ENCODE results near the gene PGD. TPM values are rescaled to one million over a fixed set of nuclear protein-coding genes. Genes with fewer than 3 reads are reported as not detected.
"Not testable (repeated sequence)": the region's sequence is repeated elsewhere in the genome, so short reads cannot be mapped to it uniquely, and the experiment has no call there.

PGD gene
- total RNA-seq, 2 experiments from 2014 or later, result 88.3 to 91.8 TPM

DNA sequence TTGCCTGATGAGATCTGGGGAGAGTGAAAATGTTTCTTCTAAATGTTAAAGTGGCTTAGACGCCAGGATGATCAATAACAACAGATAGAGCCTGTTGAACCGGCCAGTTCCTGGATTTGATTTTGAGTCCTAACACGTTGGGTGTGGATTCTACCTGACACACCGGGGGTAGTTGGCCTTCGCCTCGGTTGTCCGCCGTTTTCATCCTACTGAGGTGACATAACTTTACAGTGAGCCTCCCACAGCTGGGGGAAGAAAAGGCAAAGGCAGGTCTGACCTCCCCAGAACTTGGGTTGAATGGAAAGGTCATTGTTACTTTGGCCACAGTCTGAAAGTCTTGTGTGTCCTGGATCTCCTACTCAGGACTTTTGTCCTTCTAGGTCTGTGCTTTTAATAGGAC lies 1.1 kb downstream of the PGD start:
- peak overlapping the region; percentile 56 for H3K27ac Mint-ChIP-seq

DNA sequence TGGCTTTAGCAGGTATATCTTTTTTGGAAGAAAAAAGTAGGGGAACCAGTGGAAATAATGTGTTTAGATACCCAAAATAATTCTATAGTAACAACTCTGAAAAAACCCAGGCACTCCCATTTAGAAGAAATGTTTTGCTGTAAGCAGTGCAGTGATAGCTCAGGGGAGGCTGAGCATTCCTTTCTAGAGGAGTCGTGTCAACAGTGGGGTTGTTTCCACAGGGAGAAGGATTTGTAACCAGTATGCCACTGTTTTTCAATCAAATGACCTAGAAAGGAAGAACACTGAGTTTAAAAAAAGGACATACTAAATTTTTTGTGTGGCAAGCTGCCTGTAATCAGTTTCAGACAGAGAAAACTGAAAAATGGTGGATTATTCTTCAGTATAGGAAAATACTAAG lies 2.4 kb downstream of the PGD start:
- no peaks in the 10 kb centered on the region for H3K9me3 Mint-ChIP-seq (ENCODE audit: insufficient read depth)
- H3K4me1 Mint-ChIP-seq (ENCODE audit: low read depth), result peaks cover 33% of the 10 kb centered on the region
- no peak for DNase-seq
- H3K27ac Mint-ChIP-seq, result no peak overlapping the region
- H3K4me3 Mint-ChIP-seq, result no peak overlapping the region
- peaks cover 32% of the 10 kb centered on the region for H3K36me3 Mint-ChIP-seq (ENCODE audit: low read depth)
- no peak for ATAC-seq
- ChIA-PET CTCF (interaction anchor here (1.2 to 3.5 kb wide), 5 partner anchors 23 to 451 kb away, joined by 3 to 9 read pairs (median 3); no protein-coding TSS in a partner anchor), POLR2A (no interaction called here)
- H3K27me3 Mint-ChIP-seq (ENCODE audit: low read depth), result no peaks in the 10 kb centered on the region

More for the DNA sequence above, 1.1 kb downstream of the PGD start:
- ATAC-seq, result no peak
- Mint-ChIP-seq H3K9me3 (ENCODE audit: insufficient read depth) (no peaks in the 10 kb centered on the region), H3K27me3 (ENCODE audit: low read depth) (no peaks in the 10 kb centered on the region), H3K4me3 (peak overlapping the region; percentile 81), H3K36me3 (ENCODE audit: low read depth) (peaks cover 32% of the 10 kb centered on the region), H3K4me1 (ENCODE audit: low read depth) (peaks cover 33% of the 10 kb centered on the region)
- POLR2A ChIA-PET, result interaction anchor here (0.6 kb wide), 1 partner anchor 681 kb away, joined by 4 read pairs; no protein-coding TSS in a partner anchor
- CTCF ChIA-PET, result interaction anchor here (1.3 to 3.5 kb wide), 5 partner anchors 24 to 450 kb away, joined by 3 to 14 read pairs (median 9); partner anchors contain the start of genes CENPS and KIF1B
- DNase-seq, result peak; percentile 25

DNA sequence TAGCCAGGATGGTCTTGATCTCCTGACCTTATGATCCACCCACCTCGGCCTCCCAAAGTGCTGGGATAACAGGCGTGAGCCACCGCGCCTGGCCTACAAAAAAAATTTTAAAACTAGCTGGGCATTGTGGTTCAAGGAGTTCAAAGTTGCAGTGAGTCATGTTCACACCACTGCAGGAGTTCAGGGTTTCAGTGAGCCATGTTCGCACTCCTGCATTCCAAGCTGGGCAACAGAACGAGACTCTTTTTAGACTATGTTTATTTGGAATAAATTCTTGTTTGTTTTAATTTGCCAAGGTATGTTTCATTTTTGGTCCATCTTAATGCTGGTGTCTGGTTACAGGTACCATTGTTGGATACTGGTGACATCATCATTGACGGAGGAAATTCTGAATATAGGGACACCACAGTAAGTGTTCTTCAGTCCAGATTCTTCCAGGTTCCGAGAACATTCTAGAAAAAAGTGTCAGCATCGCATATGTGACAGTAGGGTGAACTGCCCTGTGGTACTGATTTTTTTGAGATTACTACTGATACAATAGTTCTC lies 3.9 kb downstream of the PGD start:
- ChIA-PET POLR2A (no interaction called here), CTCF (no interaction called here)
- DNase-seq (no peak), ATAC-seq (no peak)
- Mint-ChIP-seq H3K27me3 (ENCODE audit: low read depth) (no peaks in the 10 kb centered on the region), H3K4me3 (no peak overlapping the region), H3K9me3 (ENCODE audit: insufficient read depth) (no peaks in the 10 kb centered on the region), H3K27ac (no peak overlapping the region), H3K4me1 (ENCODE audit: low read depth) (peaks cover 30% of the 10 kb centered on the region), H3K36me3 (ENCODE audit: low read depth) (peaks cover 44% of the 10 kb centered on the region)

DNA sequence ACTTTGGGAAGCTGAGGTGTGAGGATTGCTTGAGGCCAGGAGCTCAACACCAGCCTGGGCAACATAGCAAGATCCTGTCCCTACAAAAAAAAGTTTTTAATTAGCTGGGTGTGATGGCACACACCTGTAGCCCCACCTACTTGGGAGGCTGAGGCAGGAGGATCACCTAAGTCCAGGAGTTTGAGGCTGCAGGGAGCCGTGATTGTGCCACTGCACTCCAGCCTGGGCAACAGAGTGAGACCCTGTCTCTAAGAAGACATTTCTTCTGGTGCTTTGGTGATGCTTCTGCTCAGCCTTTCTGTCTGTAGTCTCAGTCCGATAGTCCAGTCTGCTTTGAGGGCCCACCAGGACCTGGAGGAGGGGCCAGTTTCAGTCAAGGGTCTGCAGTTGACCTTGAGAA lies 8.3 kb downstream of the PGD start:
- no peak overlapping the region for H3K4me3 Mint-ChIP-seq
- DNase-seq (no peak), ATAC-seq (no peak)
- H3K36me3 Mint-ChIP-seq (ENCODE audit: low read depth), result peaks cover 56% of the 10 kb centered on the region
- no peak overlapping the region for H3K27ac Mint-ChIP-seq
- ChIA-PET POLR2A (no interaction called here), CTCF (no interaction called here)
- no peaks in the 10 kb centered on the region for H3K9me3 Mint-ChIP-seq (ENCODE audit: insufficient read depth)
- H3K4me1 Mint-ChIP-seq (ENCODE audit: low read depth), result peaks cover 3% of the 10 kb centered on the region
- no peaks in the 10 kb centered on the region for H3K27me3 Mint-ChIP-seq (ENCODE audit: low read depth)

DNA sequence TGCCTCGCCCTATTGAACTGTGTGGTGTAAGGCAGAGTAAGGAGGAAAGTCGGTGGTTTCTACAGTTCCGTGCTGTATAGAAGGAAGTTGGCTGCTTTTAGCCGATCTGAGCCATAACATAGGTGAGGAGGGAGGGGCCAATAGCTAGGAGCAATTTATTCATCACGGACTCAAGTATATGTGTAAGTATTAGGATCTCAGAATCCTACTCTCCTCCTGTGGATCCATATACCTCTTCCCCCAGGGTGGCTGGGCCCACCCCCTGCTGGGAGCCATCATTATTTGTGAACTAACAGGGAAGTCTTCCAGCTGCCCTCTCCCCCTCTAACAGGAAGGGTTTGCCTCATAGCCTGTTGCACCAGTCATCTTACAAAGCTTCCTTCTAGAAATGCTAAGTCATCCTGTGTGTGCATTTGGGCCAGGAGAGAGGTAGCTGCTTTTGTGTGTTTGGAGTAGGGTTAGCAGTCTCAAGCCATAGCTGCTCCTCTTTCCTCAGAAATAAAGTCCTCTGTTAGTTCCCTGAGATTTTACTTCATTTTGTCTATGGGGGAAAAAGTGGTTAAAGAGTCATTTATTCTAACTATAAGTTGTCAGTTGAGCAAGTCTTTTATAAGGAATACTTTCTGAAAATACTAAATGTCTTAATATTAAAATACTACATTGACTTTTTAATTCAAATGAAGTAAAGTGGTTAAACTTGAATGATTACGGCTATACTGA lies 16.5 kb downstream of the PGD start:
- ChIA-PET CTCF (interaction anchor here (0.5 to 2.8 kb wide), 5 partner anchors 14 to 464 kb away, joined by 3 to 17 read pairs (median 7); partner anchors contain the start of genes CENPS and KIF1B), POLR2A (interaction anchor here (0.7 kb wide), 1 partner anchor 15 kb away, joined by 3 read pairs; the partner anchor contains the start of gene CENPS)
- peaks cover 14% of the 10 kb centered on the region for H3K4me1 Mint-ChIP-seq (ENCODE audit: low read depth)
- peaks cover 74% of the 10 kb centered on the region for H3K36me3 Mint-ChIP-seq (ENCODE audit: low read depth)
- peak overlapping the region; percentile 89 for H3K27ac Mint-ChIP-seq
- DNase-seq (no peak), ATAC-seq (peak; percentile 80)
- H3K4me3 Mint-ChIP-seq, result peak overlapping the region; percentile 44
- no peaks in the 10 kb centered on the region for H3K27me3 Mint-ChIP-seq (ENCODE audit: low read depth)
- H3K9me3 Mint-ChIP-seq (ENCODE audit: insufficient read depth), result no peaks in the 10 kb centered on the region

DNA sequence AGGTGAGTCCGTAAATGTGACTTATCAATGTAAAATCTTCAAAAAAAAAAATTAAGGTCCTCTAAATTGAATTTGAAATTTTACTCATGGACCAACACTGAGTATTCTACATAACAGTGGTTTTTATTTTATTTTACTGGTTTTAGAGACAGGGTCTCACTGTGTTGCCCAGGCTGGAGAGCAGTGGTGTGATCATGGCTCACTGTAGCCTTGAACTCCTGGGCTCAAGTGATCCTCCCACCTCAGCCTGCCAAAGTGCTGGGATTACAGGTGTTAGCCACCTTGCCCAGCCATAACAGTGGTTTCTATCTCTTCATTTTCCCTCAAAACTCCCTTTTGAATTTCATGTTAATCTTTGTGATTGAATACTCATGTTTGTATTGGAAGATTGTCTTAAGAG lies 17.1 kb downstream of the PGD start:
- Mint-ChIP-seq H3K36me3 (ENCODE audit: low read depth) (peaks cover 74% of the 10 kb centered on the region), H3K4me1 (ENCODE audit: low read depth) (peaks cover 14% of the 10 kb centered on the region), H3K27ac (peak overlapping the region; percentile 22)
- POLR2A ChIA-PET; H3K27me3 Mint-ChIP-seq (ENCODE audit: low read depth); DNase-seq; H3K9me3 Mint-ChIP-seq (ENCODE audit: insufficient read depth); ATAC-seq; H3K4me3 Mint-ChIP-seq: not testable (repeated sequence)
- CTCF ChIA-PET, result interaction anchor here (0.8 to 2.8 kb wide), 5 partner anchors 13 to 206 kb away, joined by 3 to 17 read pairs (median 7); partner anchors contain the start of genes CENPS and KIF1B

DNA sequence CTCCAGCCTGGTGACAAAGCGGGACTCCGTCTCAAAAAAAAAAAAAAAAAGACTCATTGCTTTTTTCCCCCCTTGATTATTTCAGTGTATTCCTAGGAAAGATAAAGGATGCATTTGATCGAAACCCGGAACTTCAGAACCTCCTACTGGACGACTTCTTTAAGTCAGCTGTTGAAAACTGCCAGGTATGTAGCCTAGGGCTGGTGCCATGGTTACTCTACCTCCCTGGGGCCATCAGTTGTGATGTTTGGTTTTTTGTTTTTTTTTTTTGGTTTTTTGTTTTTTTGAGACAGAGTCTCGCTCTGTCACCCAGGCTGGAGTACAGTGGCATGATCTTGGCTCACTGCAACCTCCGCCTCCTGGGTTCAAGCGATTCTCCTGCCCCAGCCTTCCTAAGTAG lies 19.9 kb downstream of the PGD start:
- H3K9me3 Mint-ChIP-seq (ENCODE audit: insufficient read depth); ATAC-seq; H3K27ac Mint-ChIP-seq; H3K4me3 Mint-ChIP-seq; H3K27me3 Mint-ChIP-seq (ENCODE audit: low read depth); DNase-seq; POLR2A ChIA-PET: not testable (repeated sequence)
- peaks cover 50% of the 10 kb centered on the region for H3K36me3 Mint-ChIP-seq (ENCODE audit: low read depth)
- CTCF ChIA-PET, result interaction anchor here (1.1 kb wide), 1 partner anchor 10 kb away, joined by 3 read pairs; no protein-coding TSS in a partner anchor
- peaks cover 14% of the 10 kb centered on the region for H3K4me1 Mint-ChIP-seq (ENCODE audit: low read depth)

DNA sequence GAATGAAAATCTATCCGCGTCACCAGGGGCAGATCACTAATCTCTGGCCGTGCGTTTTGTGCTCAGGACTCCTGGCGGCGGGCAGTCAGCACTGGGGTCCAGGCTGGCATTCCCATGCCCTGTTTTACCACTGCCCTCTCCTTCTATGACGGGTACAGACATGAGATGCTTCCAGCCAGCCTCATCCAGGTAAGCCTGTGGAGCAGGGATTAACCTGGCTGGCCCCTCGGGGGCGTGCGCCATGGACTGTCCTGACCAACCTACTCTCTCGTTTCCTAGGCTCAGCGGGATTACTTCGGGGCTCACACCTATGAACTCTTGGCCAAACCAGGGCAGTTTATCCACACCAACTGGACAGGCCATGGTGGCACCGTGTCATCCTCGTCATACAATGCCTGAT lies 20.5 kb downstream of the PGD start:
- POLR2A ChIA-PET, result no interaction called here

DNA sequence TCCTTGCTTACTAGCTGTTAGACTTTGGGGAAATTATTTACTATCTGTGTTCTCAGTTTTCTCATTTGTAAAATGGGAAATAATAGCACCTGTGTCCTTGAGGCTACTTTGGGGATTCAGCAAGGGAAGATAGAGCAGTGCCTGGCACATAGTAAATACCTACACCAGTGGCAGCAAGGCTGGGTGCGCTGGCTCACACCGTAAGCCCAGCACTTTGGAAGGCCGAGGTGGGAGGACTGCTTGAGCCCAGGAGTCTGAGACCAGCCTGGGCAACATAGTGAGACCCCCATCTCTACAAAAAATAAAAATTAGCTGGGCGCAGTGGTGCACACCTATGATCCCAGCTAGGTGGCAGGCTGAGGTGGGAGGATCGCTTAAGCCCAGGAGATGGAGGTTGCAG lies 22.8 kb downstream of the PGD start:
- Mint-ChIP-seq H3K9me3 (ENCODE audit: insufficient read depth) (no peaks in the 10 kb centered on the region), H3K27ac (no peak overlapping the region), H3K27me3 (ENCODE audit: low read depth) (no peaks in the 10 kb centered on the region), H3K4me3 (no peak overlapping the region), H3K36me3 (ENCODE audit: low read depth) (peaks cover 33% of the 10 kb centered on the region), H3K4me1 (ENCODE audit: low read depth) (no peaks in the 10 kb centered on the region)
- CTCF ChIA-PET, result no interaction called here
- DNase-seq (no peak), ATAC-seq (no peak)
- POLR2A ChIA-PET, result no interaction called here

More for the DNA sequence above, 20.5 kb downstream of the PGD start:
- no peak for DNase-seq
- ATAC-seq, result no peak
- no peaks in the 10 kb centered on the region for H3K27me3 Mint-ChIP-seq (ENCODE audit: low read depth)
- H3K4me1 Mint-ChIP-seq (ENCODE audit: low read depth), result peaks cover 13% of the 10 kb centered on the region
- H3K4me3 Mint-ChIP-seq, result no peak overlapping the region
- CTCF ChIA-PET, result no interaction called here
- peaks cover 48% of the 10 kb centered on the region for H3K36me3 Mint-ChIP-seq (ENCODE audit: low read depth)
- no peak overlapping the region for H3K27ac Mint-ChIP-seq
- no peaks in the 10 kb centered on the region for H3K9me3 Mint-ChIP-seq (ENCODE audit: insufficient read depth)

DNA sequence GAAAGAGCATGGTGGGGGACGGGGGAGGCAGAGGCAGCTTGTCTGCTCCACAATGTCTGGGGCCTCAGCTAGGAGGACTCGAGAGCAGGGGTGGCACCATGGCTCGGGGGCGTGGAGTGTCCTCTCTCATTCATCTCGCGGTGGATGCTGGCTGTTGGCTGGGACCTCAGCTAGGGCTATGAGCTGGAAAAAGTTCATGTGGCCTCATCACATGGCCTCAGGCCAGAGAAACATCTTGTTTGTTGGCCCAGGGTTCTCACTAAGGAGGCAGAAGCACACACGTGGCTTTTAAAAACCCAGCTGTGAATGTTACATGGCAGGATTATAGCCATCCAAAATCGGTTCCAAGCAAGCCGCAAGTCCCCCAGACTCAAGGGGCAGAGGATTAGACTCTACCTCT lies 25.2 kb downstream of the PGD start:
- peaks cover 15% of the 10 kb centered on the region for H3K36me3 Mint-ChIP-seq (ENCODE audit: low read depth)
- H3K4me1 Mint-ChIP-seq (ENCODE audit: low read depth), result peaks cover 4% of the 10 kb centered on the region
- POLR2A ChIA-PET, result no interaction called here
- CTCF ChIA-PET, result interaction anchor here (1.1 to 1.5 kb wide), 3 partner anchors 23 to 71 kb away, joined by 3 to 6 read pairs (median 3); no protein-coding TSS in a partner anchor
- H3K27ac Mint-ChIP-seq, result no peak overlapping the region
- H3K4me3 Mint-ChIP-seq, result no peak overlapping the region
- H3K27me3 Mint-ChIP-seq (ENCODE audit: low read depth), result no peaks in the 10 kb centered on the region
- ATAC-seq (no peak), DNase-seq (no peak)
- H3K9me3 Mint-ChIP-seq (ENCODE audit: insufficient read depth), result no peaks in the 10 kb centered on the region

DNA sequence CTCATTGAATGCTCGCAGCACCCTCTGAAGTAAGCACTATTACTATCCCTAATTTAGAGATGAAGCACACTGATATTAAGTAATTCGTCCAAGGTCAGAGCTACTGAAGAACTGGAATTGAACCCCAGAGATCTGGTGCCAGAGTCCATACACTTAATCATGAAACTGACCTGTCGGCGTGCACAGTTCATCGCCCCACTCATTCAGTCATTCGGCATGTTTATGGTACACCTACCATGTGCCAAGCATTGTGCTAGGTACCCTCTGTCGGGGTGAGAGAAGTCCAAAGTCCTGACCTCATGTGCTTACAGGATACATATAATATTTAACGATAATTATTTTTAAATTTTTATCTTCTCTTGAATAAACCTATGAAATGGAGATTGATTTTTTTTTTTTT lies 25.8 kb downstream of the PGD start:
- ChIA-PET CTCF (interaction anchor here (1.2 to 1.5 kb wide), 2 partner anchors 24 to 43 kb away, joined by 3 read pairs; no protein-coding TSS in a partner anchor), POLR2A (no interaction called here)
- DNase-seq (no peak), ATAC-seq (no peak)
- Mint-ChIP-seq H3K9me3 (ENCODE audit: insufficient read depth) (no peaks in the 10 kb centered on the region), H3K4me3 (no peak overlapping the region), H3K36me3 (ENCODE audit: low read depth) (peaks cover 10% of the 10 kb centered on the region), H3K27me3 (ENCODE audit: low read depth) (no peaks in the 10 kb centered on the region), H3K4me1 (ENCODE audit: low read depth) (peaks cover 6% of the 10 kb centered on the region), H3K27ac (no peak overlapping the region)

Data from activated CD8-positive, alpha-beta T cell treated with anti-CD3 and anti-CD28 coated beads, Interleukin-2, amount 10 ng/mL, durations not matched to agents 7 days and 5 days (primary cell).